K562 (cell line): ENCODE data around the gene SYNPO2. TPM values are rescaled to one million over a fixed set of nuclear protein-coding genes. Genes with fewer than 3 reads are reported as not detected.

Source experiments
- ATAC-seq: fragments of 200-7000 bp; cut with Tn5 transposase; 3 replicates; pipeline ENCODE4 v1.9.1; 2020; ENCODE audit warnings: moderate library complexity
- BruUV-seq: library from RNA; stranded (reverse); fragments of 400-500 nt; replicated peaks from 2 replicates; lab custom pipeline; 2021; lab: Mats Ljungman, UMichigan
- CTCF ChIA-PET: fragments of 300-600 bp; formaldehyde crosslinking; extraction: SDS; loops from one replicate; lab custom pipeline; 2021; ENCODE audit warnings: low intra/inter-chr PET ratio; lab: Yijun Ruan, JAX
- POLR2A ChIA-PET: fragments of 300-600, 350-650 bp; sonication (Branson Sonifier 250); formaldehyde crosslinking; extraction: SDS; loops from one replicate; lab custom pipeline; 2021; ENCODE audit warnings: antibody characterized with exemption, inconsistent platforms; lab: Yijun Ruan, JAX
- DNase-seq, 4 experiments: peaks; one replicate each; pipeline versions ENCODE4 v3.0.0 to v3.0.0-alpha.2; 2011 to 2018; ENCODE audit warnings: low spot score in 3 of 4, mixed read lengths in 3 of 4; ENCODE audit errors: extremely low read depth in 1 of 4
- FAIRE-seq: peaks from 2 replicates; lab custom pipeline; 2011; peaks lifted over from hg19 to GRCh38; lab: Jason Lieb, UNC
- H2AFZ ChIP-seq: 2 replicates; pipeline ENCODE4 v1.6.0; 2011; ENCODE audit warnings: low read depth, low read length, control low read depth, inconsistent platforms
- H3K27ac ChIP-seq: fragments of 200-600 bp; 3 replicates; pipeline ENCODE4 v1.8.0; 2011; ENCODE audit warnings: low read depth, mild to moderate bottlenecking, control low read depth, inconsistent platforms, low read length, moderate library complexity, mixed read lengths; ENCODE audit errors: extremely low read depth
- H3K27me3 ChIP-seq, 2 experiments: fragments of 300-600 bp in 1 of 2; 2 replicates in 1 of 2; 3 replicates in 1 of 2; pipeline versions ENCODE4 v1.6.0 to v1.8.0; 2011; ENCODE audit warnings: inconsistent platforms in 2 of 2, low read length in 2 of 2, mild to moderate bottlenecking in 1 of 2, mixed read lengths in 1 of 2, moderate library complexity in 1 of 2; ENCODE audit not compliant: control insufficient read depth in 2 of 2, insufficient read depth in 2 of 2
- H3K36me3 ChIP-seq: fragments of 300-600 bp; 3 replicates; pipeline ENCODE4 v1.8.0; 2011; ENCODE audit warnings: mild to moderate bottlenecking, low read length, inconsistent platforms; ENCODE audit not compliant: control insufficient read depth, insufficient read depth
- H3K4me1 ChIP-seq, 2 experiments: fragments of 200-600 bp in 1 of 2; replicated peaks in 1 of 2; 2 replicates in 1 of 2; 3 replicates in 1 of 2; pipeline versions ENCODE4 v1.5.1 to v1.8.0; 2011; ENCODE audit warnings: inconsistent platforms in 2 of 2, low read length in 2 of 2, mild to moderate bottlenecking in 1 of 2, mixed read lengths in 1 of 2, moderate library complexity in 1 of 2; ENCODE audit not compliant: control insufficient read depth in 2 of 2, insufficient read depth in 2 of 2
- H3K4me2 ChIP-seq: 2 replicates; pipeline ENCODE4 v1.6.1; 2011; ENCODE audit warnings: low read length, control low read depth, inconsistent platforms, mixed read lengths; ENCODE audit not compliant: insufficient read depth
- H3K4me3 ChIP-seq: fragments of 200-600 bp; sonication (generic), shearing (Covaris generic); 2 replicates; pipeline ENCODE4 v1.5.1; 2016; ENCODE audit warnings: control low read depth, inconsistent platforms
- H3K79me2 ChIP-seq: fragments of 200-600 bp; 3 replicates; pipeline ENCODE4 v1.8.0; 2011; ENCODE audit warnings: low read length, inconsistent platforms; ENCODE audit not compliant: control insufficient read depth, insufficient read depth
- H3K9ac ChIP-seq, 2 experiments: 2 replicates each; pipeline versions ENCODE4 v1.6.0 to v1.6.1; 2011; ENCODE audit warnings: low read depth in 2 of 2, low read length in 2 of 2, control low read depth in 1 of 2, inconsistent platforms in 1 of 2, mild to moderate bottlenecking in 1 of 2, mixed read lengths in 1 of 2; ENCODE audit not compliant: insufficient read depth in 1 of 2
- H3K9me1 ChIP-seq: one replicate; pipeline ENCODE4 v1.6.0; 2011; ENCODE audit warnings: inconsistent platforms, mild to moderate bottlenecking, low read length, moderate library complexity; ENCODE audit not compliant: control insufficient read depth, insufficient read depth
- H3K9me3 ChIP-seq: replicated peaks from 2 replicates; pipeline ENCODE4 v1.5.1; 2011; ENCODE audit warnings: low read depth, low read length, inconsistent platforms; ENCODE audit not compliant: control insufficient read depth, insufficient read depth
- H4K20me1 ChIP-seq: replicated peaks from 2 replicates; pipeline ENCODE4 v1.6.1; 2011; ENCODE audit warnings: low read length, inconsistent platforms, mixed read lengths; ENCODE audit not compliant: control insufficient read depth, insufficient read depth
- BCL6 ChIP-seq: fragments of 250-450 bp; sonication (Bioruptor Pico); IDR thresholded peaks from 2 replicates; pipeline ENCODE4 v1.4.0; 2020
- CCNT2 ChIP-seq: IDR thresholded peaks from 2 replicates; pipeline ENCODE4 v1.6.1; 2011; ENCODE audit warnings: borderline replicate concordance, low read depth, mild to moderate bottlenecking, moderate library complexity, mixed read lengths, low read length; ENCODE audit not compliant: insufficient read length; ENCODE audit errors: extremely low read depth
- EP300 ChIP-seq: IDR thresholded peaks from 2 replicates; pipeline ENCODE4 v1.6.1; 2012; ENCODE audit warnings: low read length, improper control_type of control experiment
- ESRRB ChIP-seq: fragments of 250-450 bp; sonication (Bioruptor Pico); IDR thresholded peaks from 2 replicates; pipeline ENCODE4 v1.5.0; 2020; ENCODE audit warnings: mild to moderate bottlenecking, moderate library complexity, borderline replicate concordance
- NR4A1 ChIP-seq, 2 experiments: fragments of 250-450 bp in 1 of 2; fragments of 450-650 bp in 1 of 2; sonication (Bioruptor Pico) in 1 of 2; IDR thresholded peaks; 2 replicates each; pipeline versions ENCODE4 v1.4.0 to v1.6.1; 2016 to 2020; ENCODE audit warnings: mild to moderate bottlenecking in 2 of 2, missing compliant biosample characterization in 1 of 2, missing genetic modification characterization in 1 of 2, moderate library complexity in 1 of 2
- RBM25 ChIP-seq: fragments of 200-400 bp; formaldehyde crosslinking; IDR thresholded peaks from 2 replicates; pipeline ENCODE4 v1.6.1; 2018; ENCODE audit warnings: low read length, low read depth, moderate library complexity; ENCODE audit not compliant: severe bottlenecking
- TRIM25 ChIP-seq: fragments of 450-650 bp; IDR thresholded peaks from 2 replicates; pipeline ENCODE4 v1.7.0; 2016; ENCODE audit warnings: borderline replicate concordance
- ZFX ChIP-seq: sonication (generic); formaldehyde crosslinking; IDR thresholded peaks from 2 replicates; pipeline ENCODE4 v1.8.0; 2022; ENCODE audit warnings: mild to moderate bottlenecking, missing genetic modification reagents, moderate library complexity
- ZNF644 ChIP-seq: fragments of 200-800 bp; sonication (Bioruptor generic); IDR thresholded peaks from 2 replicates; pipeline ENCODE4 v1.6.1; 2016; ENCODE audit warnings: low read depth, missing genetic modification characterization, missing compliant biosample characterization
- WGBS: fragments of 100-300 bp; shearing (Covaris generic); methylation state at CpG from one replicate; pipeline ENCODE4 v1.1.6; 2016; ENCODE audit warnings: low coverage, mixed read lengths; ENCODE audit not compliant: insufficient coverage; ENCODE audit errors: missing lambda C conversion rate; 5-methylcytosine and 5-hydroxymethylcytosine counted together
- in situ Hi-C: fragments of 300-500 bp; cut with MboI; formaldehyde crosslinking; loops from 4 replicates; pipeline ENCODE4 v1.15.0; 2018; ENCODE audit warnings: inconsistent platforms, mixed read lengths
- intact Hi-C: fragments of 100-400 bp; cut with micrococcal nuclease; formaldehyde crosslinking; loops from 2 replicates; pipeline ENCODE4 v1.14.2; 2022
- polyA plus RNA-seq, 8 experiments: library from polyadenylated mRNA; depleted of rRNA in 4 of 8; stranded (reverse) in 5 of 8; unstranded in 3 of 8; fragments of >200 nt; fragmentation: Nextera tagmentation in 2 of 8; fragmentation: Illumina TruSeq in 1 of 8; extraction: Ambion mirVana in 2 of 8; extraction: Trizol in 1 of 8; gene quantifications; 2 replicates each; pipeline versions ENCODE4 v1.2.1 to v1.2.3, GENCODE V29; 2011 to 2014; ENCODE audit warnings: inconsistent platforms in 1 of 8, missing spikeins in 1 of 8
- total RNA-seq, 7 experiments: library from RNA; depleted of rRNA in 6 of 7; stranded (reverse); fragments of >200 nt in 6 of 7; fragmentation: Illumina TruSeq in 2 of 7; extraction: Trizol in 2 of 7; gene quantifications; 2 replicates each; pipeline versions ENCODE4 v1.2.1 to v1.2.3, GENCODE V29; 2011 to 2021; ENCODE audit warnings: low replicate concordance in 1 of 7
- TF ChIP-seq, protein P1 (sequence below): fragments of 250-450 bp; sonication (Bioruptor Pico); IDR thresholded peaks from 2 replicates; pipeline ENCODE4 v1.8.0; 2021; ENCODE audit warnings: mild to moderate bottlenecking, moderate library complexity

The SYNPO2 gene
- total and polyA plus RNA-seq, 9 of the 15 experiments (the other 6 are each of a cell fraction or from before 2014, with no cell fraction given): 0.03 to 0.18 TPM; not detected in 7

- H3K79me2 ChIP-seq: no peaks in the 10 kb centered on the region
- WGBS: 12% methylated on average over 2 of the region's 2 CpGs
- BruUV-seq: no TSS peak
- no peaks in the 10 kb centered on the region for H3K9me1 ChIP-seq
- no peaks in the 10 kb centered on the region for H3K9me3 ChIP-seq
- H2AFZ ChIP-seq: no peak overlapping the region
- TF ChIP-seq NR4A1 (CRISPR knock-in tag; IDR thresholded peaks at IDR 0.05) (no peak), NR4A1 (tag; IDR thresholded peaks at IDR 0.05) (no peak), RBM25 (no peak), EP300 (no peak), ZNF644 (tag) (no peak), ESRRB (CRISPR knock-in tag) (no peak), ZFX (CRISPR knock-in tag) (no peak), BCL6 (CRISPR knock-in tag) (no peak), TRIM25 (no peak), CCNT2 (no peak)
- TF ChIP-seq, protein P1, sequence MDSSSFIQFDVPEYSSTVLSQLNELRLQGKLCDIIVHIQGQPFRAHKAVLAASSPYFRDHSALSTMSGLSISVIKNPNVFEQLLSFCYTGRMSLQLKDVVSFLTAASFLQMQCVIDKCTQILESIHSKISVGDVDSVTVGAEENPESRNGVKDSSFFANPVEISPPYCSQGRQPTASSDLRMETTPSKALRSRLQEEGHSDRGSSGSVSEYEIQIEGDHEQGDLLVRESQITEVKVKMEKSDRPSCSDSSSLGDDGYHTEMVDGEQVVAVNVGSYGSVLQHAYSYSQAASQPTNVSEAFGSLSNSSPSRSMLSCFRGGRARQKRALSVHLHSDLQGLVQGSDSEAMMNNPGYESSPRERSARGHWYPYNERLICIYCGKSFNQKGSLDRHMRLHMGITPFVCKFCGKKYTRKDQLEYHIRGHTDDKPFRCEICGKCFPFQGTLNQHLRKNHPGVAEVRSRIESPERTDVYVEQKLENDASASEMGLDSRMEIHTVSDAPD (CRISPR knock-in tag): no peak
- in situ Hi-C loops: no loop called here
- H3K4me2 ChIP-seq: no peak overlapping the region
- H3K36me3 ChIP-seq: no peaks in the 10 kb centered on the region
- POLR2A ChIA-PET: no interaction called here
- no peak for FAIRE-seq
- H3K27ac ChIP-seq: no peak overlapping the region
- H3K4me1 ChIP-seq: no peaks in the 10 kb centered on the region; a peak in 1 of 5 replicates
- H4K20me1 ChIP-seq: no peaks in the 10 kb centered on the region
- no peak overlapping the region for H3K9ac ChIP-seq
- CTCF ChIA-PET: no interaction called here
- DNase-seq: no peak
- intact Hi-C loops: no loop called here
- H3K27me3 ChIP-seq: peaks cover 0 to 4% of the 10 kb centered on the region in 2 experiments; a peak in 2 of 5 replicates
- no peak for ATAC-seq
- H3K4me3 ChIP-seq: no peak overlapping the region
Measured at GRCh38 chr4:118849867-118850487, 38.7 kb upstream of the SYNPO2 start.
